Endothelial cell (in vitro differentiated cells): Measurements from ENCODE around the gene FUT6. TPM values are rescaled to one million over a fixed set of nuclear protein-coding genes. Genes with fewer than 3 reads are reported as not detected.

ENCODE experiments used
- DNase-seq: peaks from one replicate; pipeline ENCODE4 v3.0.0; 2021; ENCODE audit warnings: low spot score
- H3K27ac Mint-ChIP-seq: one replicate; pipeline ENCODE4 v1.8.0; 2021; ENCODE audit warnings: mixed read lengths, inconsistent platforms; ENCODE audit not compliant: unreplicated experiment
- H3K27me3 Mint-ChIP-seq: one replicate; pipeline ENCODE4 v1.8.0; 2021; ENCODE audit warnings: mild to moderate bottlenecking, moderate library complexity, mixed read lengths, inconsistent platforms; ENCODE audit not compliant: unreplicated experiment
- H3K36me3 Mint-ChIP-seq: one replicate; pipeline ENCODE4 v1.8.0; 2021; ENCODE audit warnings: mild to moderate bottlenecking, low read depth, mixed read lengths, inconsistent platforms; ENCODE audit not compliant: unreplicated experiment
- H3K4me1 Mint-ChIP-seq: one replicate; pipeline ENCODE4 v1.8.0; 2021; ENCODE audit warnings: mild to moderate bottlenecking, mixed read lengths, inconsistent platforms; ENCODE audit not compliant: unreplicated experiment
- H3K4me3 Mint-ChIP-seq: one replicate; pipeline ENCODE4 v1.8.0; 2021; ENCODE audit warnings: mild to moderate bottlenecking, mixed read lengths, inconsistent platforms; ENCODE audit not compliant: unreplicated experiment
- H3K9me3 Mint-ChIP-seq: one replicate; pipeline ENCODE4 v1.8.0; 2021; ENCODE audit warnings: mixed read lengths, inconsistent platforms; ENCODE audit not compliant: unreplicated experiment
- CTCF ChIP-seq: fragments of 200-600 bp; sonication (generic); IDR thresholded peaks from one replicate; pipeline ENCODE4 v1.5.0; 2021; ENCODE audit warnings: antibody characterized with exemption; ENCODE audit not compliant: unreplicated experiment
- total RNA-seq: library from RNA; stranded (reverse); fragmentation: NEBNext Ultra II Directional; extraction: Animal tissue kit (Norgen Biotek cat#: 25700); gene quantifications from one replicate; pipeline ENCODE4 v1.2.1, GENCODE V29; 2021; ENCODE audit not compliant: unreplicated experiment

FUT6 gene
- total RNA-seq, 1 donor from 2014 or later = 0.18 TPM

- Mint-ChIP-seq H3K4me1 (no peaks in the 10 kb centered on the region), H3K27ac (no peak overlapping the region), H3K36me3 (no peaks in the 10 kb centered on the region), H3K4me3 (no peak overlapping the region), H3K9me3 (no peaks in the 10 kb centered on the region), H3K27me3 (peaks cover 10% of the 10 kb centered on the region)
- no peak for TF ChIP-seq CTCF
- DNase-seq = no peak
Measured at GRCh38 chr19:5824751-5825150, 14.8 kb downstream of the FUT6 start.

- H3K4me1 Mint-ChIP-seq = no peaks in the 10 kb centered on the region
- TF ChIP-seq CTCF = no peak
- H3K27me3 Mint-ChIP-seq = peaks cover 9% of the 10 kb centered on the region
- H3K36me3 Mint-ChIP-seq = no peaks in the 10 kb centered on the region
- H3K4me3 Mint-ChIP-seq = no peak overlapping the region
- H3K27ac Mint-ChIP-seq = no peak overlapping the region
- no peaks in the 10 kb centered on the region for H3K9me3 Mint-ChIP-seq
- DNase-seq = no peak
Measured at GRCh38 chr19:5823579-5824281, 15.8 kb downstream of the FUT6 start.

GRCh38 chr19:5822181-5822844, 17.2 kb downstream of the FUT6 start:
- no peaks in the 10 kb centered on the region for H3K9me3 Mint-ChIP-seq
- TF ChIP-seq CTCF = no peak
- no peak overlapping the region for H3K27ac Mint-ChIP-seq
- H3K4me3 Mint-ChIP-seq = no peak overlapping the region
- no peaks in the 10 kb centered on the region for H3K36me3 Mint-ChIP-seq
- H3K4me1 Mint-ChIP-seq = no peaks in the 10 kb centered on the region
- H3K27me3 Mint-ChIP-seq = peaks cover 7% of the 10 kb centered on the region
- DNase-seq = no peak

- DNase-seq = no peak
- no peak overlapping the region for H3K4me3 Mint-ChIP-seq
- peaks cover 2% of the 10 kb centered on the region for H3K4me1 Mint-ChIP-seq
- H3K27me3 Mint-ChIP-seq = peaks cover 5% of the 10 kb centered on the region
- TF ChIP-seq CTCF = no peak
- no peaks in the 10 kb centered on the region for H3K9me3 Mint-ChIP-seq
- H3K36me3 Mint-ChIP-seq = no peaks in the 10 kb centered on the region
- no peak overlapping the region for H3K27ac Mint-ChIP-seq
Measured at GRCh38 chr19:5821521-5822180, 17.9 kb downstream of the FUT6 start.

- TF ChIP-seq CTCF = no peak
- Mint-ChIP-seq H3K27ac (no peak overlapping the region), H3K9me3 (no peaks in the 10 kb centered on the region), H3K4me1 (peaks cover 3% of the 10 kb centered on the region), H3K27me3 (peaks cover 7% of the 10 kb centered on the region), H3K36me3 (no peaks in the 10 kb centered on the region), H3K4me3 (no peak overlapping the region)
- no peak for DNase-seq
Measured at GRCh38 chr19:5820785-5821184, 18.7 kb downstream of the FUT6 start.
